DMS79 treated with DMSO at 0.1 percent for 48 hours (cell line): Measurements from ENCODE around the gene CSF3R.
A peak's percentile ranks its signal among the peaks of the same experiment; 100 is the strongest.

ENCODE experiments used
- DNase-seq: peaks from one replicate; lab custom pipeline; 2025; lab: John Stamatoyannopoulos, UW

Gene CSF3R

GRCh38 chr1:36482724-36483388 is at the start of gene CSF3R:
Gene CSF3R (minus strand): TSS chr1:36482913. CDS start chr1:36479496, 3,417 bp downstream.
- no peak for DNase-seq

GRCh38 chr1:36531833-36532232 is 49.1 kb upstream of the CSF3R start:
- no peak for DNase-seq

GRCh38 chr1:36530791-36531190 is 48.1 kb upstream of the CSF3R start:
- DNase-seq = no peak

- no peak for DNase-seq
These were observed 47.5 kb upstream of the CSF3R start for GRCh38 chr1:36530261-36530660.

- no peak for DNase-seq
These were observed 47.1 kb upstream of the CSF3R start for GRCh38 chr1:36529769-36530260.

GRCh38 chr1:36528361-36529349 is 45.9 kb upstream of the CSF3R start:
- no peak for DNase-seq

- no peak for DNase-seq
These were observed 42.5 kb upstream of the CSF3R start for GRCh38 chr1:36525166-36525565.

- no peak for DNase-seq
These were observed 41.8 kb upstream of the CSF3R start for GRCh38 chr1:36524359-36525062.

GRCh38 chr1:36523850-36524249 is 41.1 kb upstream of the CSF3R start:
- no peak for DNase-seq

GRCh38 chr1:36523230-36523495 is 40.5 kb upstream of the CSF3R start:
- no peak for DNase-seq

- no peak for DNase-seq
These were observed 39.9 kb upstream of the CSF3R start for GRCh38 chr1:36522461-36523229.

- DNase-seq = no peak
These were observed 39.3 kb upstream of the CSF3R start for GRCh38 chr1:36522021-36522420.

- DNase-seq = no peak
These were observed 38.2 kb upstream of the CSF3R start for GRCh38 chr1:36520771-36521420.

GRCh38 chr1:36520056-36520455 is 37.3 kb upstream of the CSF3R start:
- DNase-seq = no peak

- no peak for DNase-seq
These were observed 34.5 kb upstream of the CSF3R start for GRCh38 chr1:36517011-36517771.

GRCh38 chr1:36516372-36517010 is 33.8 kb upstream of the CSF3R start:
- DNase-seq = peak; percentile 42

- DNase-seq = no peak
These were observed 32.8 kb upstream of the CSF3R start for GRCh38 chr1:36515315-36516138.

- DNase-seq = no peak
These were observed 31.8 kb upstream of the CSF3R start for GRCh38 chr1:36514501-36514900.
